Measurements from ENCODE around the gene MED15. TPM values are rescaled to one million over a fixed set of nuclear protein-coding genes. Genes with fewer than 3 reads are reported as not detected.

MED15 gene
- polyA plus RNA-seq, 4 donors = 49.4 to 106 (median 76.6) TPM

GRCh38 chr22:20488946-20489345 lies 18.5 kb upstream of the MED15 start:
- 89 to 96% (median 95%) methylated on average over 11 of the region's 11 CpGs for WGBS, 3 donors
- no peak overlapping the region for H3K4me3 ChIP-seq (ENCODE audit: low read depth in 1 of 3, low read length in 3 of 3)
- H3K27me3 ChIP-seq (ENCODE audit: control insufficient read depth in 3 of 3, insufficient read depth in 3 of 3, low read length in 3 of 3) = no peaks in the 10 kb centered on the region
- H3K36me3 ChIP-seq (ENCODE audit: control insufficient read depth in 3 of 3, insufficient read depth in 2 of 3, low read depth in 1 of 3, low read length in 3 of 3) = peaks cover 0 to 15% (median 0%) of the 10 kb centered on the region in 3 donors
- H3K9me3 ChIP-seq (ENCODE audit: control insufficient read depth in 2 of 2, insufficient read depth in 1 of 2, low read depth in 1 of 2, low read length in 1 of 2) = no peaks in the 10 kb centered on the region
- no peaks in the 10 kb centered on the region for H3K4me1 ChIP-seq (ENCODE audit: control insufficient read depth in 3 of 3, insufficient read depth in 2 of 3, low read depth in 1 of 3, low read length in 2 of 3)
- FAIRE-seq (no peak), DNase-seq (no peak)
- H3K27ac ChIP-seq (ENCODE audit: low read depth in 1 of 3, low read length in 2 of 3) = no peak overlapping the region

- WGBS, 3 donors = 87 to 93% (median 89%) methylated on average over 6 of the region's 6 CpGs
- no peak overlapping the region for H3K4me3 ChIP-seq (ENCODE audit: low read depth in 1 of 3, low read length in 3 of 3)
- FAIRE-seq = no peak
- no peak for DNase-seq
- H3K27me3 ChIP-seq (ENCODE audit: control insufficient read depth in 3 of 3, insufficient read depth in 3 of 3, low read length in 3 of 3) = no peaks in the 10 kb centered on the region
- H3K4me1 ChIP-seq (ENCODE audit: control insufficient read depth in 3 of 3, insufficient read depth in 2 of 3, low read depth in 1 of 3, low read length in 2 of 3) = peaks cover 0 to 5% (median 0%) of the 10 kb centered on the region in 3 donors
- no peaks in the 10 kb centered on the region for H3K9me3 ChIP-seq (ENCODE audit: control insufficient read depth in 2 of 2, insufficient read depth in 1 of 2, low read depth in 1 of 2, low read length in 1 of 2)
- H3K36me3 ChIP-seq (ENCODE audit: control insufficient read depth in 3 of 3, insufficient read depth in 2 of 3, low read depth in 1 of 3, low read length in 3 of 3) = peaks cover 0 to 13% (median 0%) of the 10 kb centered on the region in 3 donors
- H3K27ac ChIP-seq (ENCODE audit: low read depth in 1 of 3, low read length in 2 of 3) = no peak overlapping the region
These were observed 17.0 kb upstream of the MED15 start for GRCh38 chr22:20490183-20490940.

- H3K4me3 ChIP-seq (ENCODE audit: low read depth in 1 of 3, low read length in 3 of 3) = no peak overlapping the region
- peaks cover 0 to 5% (median 0%) of the 10 kb centered on the region in 3 donors for H3K4me1 ChIP-seq (ENCODE audit: control insufficient read depth in 3 of 3, insufficient read depth in 2 of 3, low read depth in 1 of 3, low read length in 2 of 3)
- 89 to 100% (median 97%) methylated on average over 1 of the region's 1 CpG for WGBS, 3 donors
- no peaks in the 10 kb centered on the region for H3K27me3 ChIP-seq (ENCODE audit: control insufficient read depth in 3 of 3, insufficient read depth in 3 of 3, low read length in 3 of 3)
- no peak overlapping the region for H3K27ac ChIP-seq (ENCODE audit: low read depth in 1 of 3, low read length in 2 of 3)
- peaks cover 0 to 13% (median 0%) of the 10 kb centered on the region in 3 donors for H3K36me3 ChIP-seq (ENCODE audit: control insufficient read depth in 3 of 3, insufficient read depth in 2 of 3, low read depth in 1 of 3, low read length in 3 of 3)
- FAIRE-seq (no peak), DNase-seq (no peak)
- H3K9me3 ChIP-seq (ENCODE audit: control insufficient read depth in 2 of 2, insufficient read depth in 1 of 2, low read depth in 1 of 2, low read length in 1 of 2) = no peaks in the 10 kb centered on the region
These were observed 16.5 kb upstream of the MED15 start for GRCh38 chr22:20490941-20491307.

GRCh38 chr22:20491346-20491745 lies 16.1 kb upstream of the MED15 start:
- Histone ChIP-seq H3K36me3 (ENCODE audit: control insufficient read depth in 3 of 3, insufficient read depth in 2 of 3, low read depth in 1 of 3, low read length in 3 of 3) (peaks cover 0 to 13% (median 0%) of the 10 kb centered on the region in 3 donors), H3K4me3 (ENCODE audit: low read depth in 1 of 3, low read length in 3 of 3) (no peak overlapping the region), H3K27me3 (ENCODE audit: control insufficient read depth in 3 of 3, insufficient read depth in 3 of 3, low read length in 3 of 3) (no peaks in the 10 kb centered on the region), H3K27ac (ENCODE audit: low read depth in 1 of 3, low read length in 2 of 3) (no peak overlapping the region), H3K9me3 (ENCODE audit: control insufficient read depth in 2 of 2, insufficient read depth in 1 of 2, low read depth in 1 of 2, low read length in 1 of 2) (no peaks in the 10 kb centered on the region), H3K4me1 (ENCODE audit: control insufficient read depth in 3 of 3, insufficient read depth in 2 of 3, low read depth in 1 of 3, low read length in 2 of 3) (peaks cover 0 to 5% (median 0%) of the 10 kb centered on the region in 3 donors)
- FAIRE-seq = no peak
- DNase-seq = no peak
- WGBS, 3 donors = 91 to 100% (median 92%) methylated on average over 2 of the region's 2 CpGs

GRCh38 chr22:20494978-20495860 lies 12.2 kb upstream of the MED15 start, which contains the start of gene KLHL22:
Gene KLHL22, minus strand, starts transcription at chr22:20495795. Its CDS starts 6,584 bp downstream, at chr22:20489211.
- no peaks in the 10 kb centered on the region for H3K9me3 ChIP-seq (ENCODE audit: control insufficient read depth in 2 of 2, insufficient read depth in 1 of 2, low read depth in 1 of 2, low read length in 1 of 2)
- 0 to 1% (median 1%) methylated on average over 50 to 108 of the region's 108 CpGs for WGBS, 3 donors
- H3K4me3 ChIP-seq (ENCODE audit: low read depth in 1 of 3, low read length in 3 of 3) = peak within 1 kb of the TSS; percentile 63 to 70 (median 64)
- FAIRE-seq (no peak), DNase-seq (peak; percentile 39 to 64)
- peaks cover 0 to 15% (median 0%) of the 10 kb centered on the region in 3 donors for H3K36me3 ChIP-seq (ENCODE audit: control insufficient read depth in 3 of 3, insufficient read depth in 2 of 3, low read depth in 1 of 3, low read length in 3 of 3)
- H3K4me1 ChIP-seq (ENCODE audit: control insufficient read depth in 3 of 3, insufficient read depth in 2 of 3, low read depth in 1 of 3, low read length in 2 of 3) = peaks cover 2 to 5% (median 2%) of the 10 kb centered on the region in 3 donors
- no peaks in the 10 kb centered on the region for H3K27me3 ChIP-seq (ENCODE audit: control insufficient read depth in 3 of 3, insufficient read depth in 3 of 3, low read length in 3 of 3)
- H3K27ac ChIP-seq (ENCODE audit: low read depth in 1 of 3, low read length in 2 of 3) = peak within 1 kb of the TSS; percentile 88 to 92 (median 91)

GRCh38 chr22:20495861-20496681 lies 11.3 kb upstream of the MED15 start:
- 0 to 1% (median 0%) methylated on average over 36 to 54 of the region's 54 CpGs for WGBS, 3 donors

GRCh38 chr22:20497426-20497825 lies 10.0 kb upstream of the MED15 start:
- no peaks in the 10 kb centered on the region for H3K27me3 ChIP-seq (ENCODE audit: control insufficient read depth in 3 of 3, insufficient read depth in 3 of 3, low read length in 3 of 3)
- 86 to 93% (median 92%) methylated on average over 3 of the region's 3 CpGs for WGBS, 3 donors
- no peaks in the 10 kb centered on the region for H3K9me3 ChIP-seq (ENCODE audit: control insufficient read depth in 2 of 2, insufficient read depth in 1 of 2, low read depth in 1 of 2, low read length in 1 of 2)
- DNase-seq (no peak), FAIRE-seq (no peak)
- H3K4me3 ChIP-seq (ENCODE audit: low read depth in 1 of 3, low read length in 3 of 3) = no peak overlapping the region
- H3K4me1 ChIP-seq (ENCODE audit: control insufficient read depth in 3 of 3, insufficient read depth in 2 of 3, low read depth in 1 of 3, low read length in 2 of 3) = peaks cover 2 to 5% (median 5%) of the 10 kb centered on the region in 3 donors
- H3K27ac ChIP-seq (ENCODE audit: low read depth in 1 of 3, low read length in 2 of 3) = no peak overlapping the region
- peaks cover 0 to 24% (median 4%) of the 10 kb centered on the region in 3 donors for H3K36me3 ChIP-seq (ENCODE audit: control insufficient read depth in 3 of 3, insufficient read depth in 2 of 3, low read depth in 1 of 3, low read length in 3 of 3)

More at GRCh38 chr22:20495861-20496681, 11.3 kb upstream of the MED15 start:
- H3K9me3 ChIP-seq (ENCODE audit: control insufficient read depth in 2 of 2, insufficient read depth in 1 of 2, low read depth in 1 of 2, low read length in 1 of 2) = no peaks in the 10 kb centered on the region
- no peaks in the 10 kb centered on the region for H3K27me3 ChIP-seq (ENCODE audit: control insufficient read depth in 3 of 3, insufficient read depth in 3 of 3, low read length in 3 of 3)
- peak overlapping the region; percentile 88 to 92 (median 91) for H3K27ac ChIP-seq (ENCODE audit: low read depth in 1 of 3, low read length in 2 of 3)
- peaks cover 0 to 20% (median 2%) of the 10 kb centered on the region in 3 donors for H3K36me3 ChIP-seq (ENCODE audit: control insufficient read depth in 3 of 3, insufficient read depth in 2 of 3, low read depth in 1 of 3, low read length in 3 of 3)
- FAIRE-seq (no peak), DNase-seq (peak; percentile 90 to 96)
- H3K4me3 ChIP-seq (ENCODE audit: low read depth in 1 of 3, low read length in 3 of 3) = peak overlapping the region; percentile 61 to 64 (median 63)
- peaks cover 2 to 5% (median 3%) of the 10 kb centered on the region in 3 donors for H3K4me1 ChIP-seq (ENCODE audit: control insufficient read depth in 3 of 3, insufficient read depth in 2 of 3, low read depth in 1 of 3, low read length in 2 of 3)
